ENCODE data around the gene COX6A1. TPM values are rescaled to one million over a fixed set of nuclear protein-coding genes. Genes with fewer than 3 reads are reported as not detected.

COX6A1 gene
- total and polyA plus RNA-seq, 2 donors (not counting 1 experiment from before 2014, with no cell fraction given): 137 to 484 TPM

- POLR2A ChIA-PET: interaction anchor here (0.5 kb wide), 1 partner anchor 1317 kb away, joined by 4 read pairs; no protein-coding TSS in a partner anchor
Measured at GRCh38 chr12:120417917-120418580, 19.9 kb upstream of the COX6A1 start.

More at GRCh38 chr12:120417917-120418580, 19.9 kb upstream of the COX6A1 start:
- Histone ChIP-seq H3K4me2 (replicated peaks; ENCODE audit: low read depth, low read length, poor library complexity, severe bottlenecking) (no peak overlapping the region), H3K27ac (ENCODE audit: low read length in 2 of 2) (no peak overlapping the region), H3K9me3 (ENCODE audit: control extremely low read depth in 1 of 3, control insufficient read depth in 2 of 3, insufficient read depth in 1 of 3, low read length in 2 of 3) (no peaks in the 10 kb centered on the region), H3K79me2 (ENCODE audit: control insufficient read depth, insufficient read depth, low read length) (no peaks in the 10 kb centered on the region), H3K4me3 (ENCODE audit: control extremely low read depth in 1 of 5, extremely low read depth in 1 of 5, insufficient read depth in 1 of 5, low read depth in 2 of 5, low read length in 4 of 5) (no peak overlapping the region), H2AFZ (ENCODE audit: insufficient read depth, low read depth, low read length, poor library complexity, severe bottlenecking) (no peak overlapping the region), H3K36me3 (replicated peaks in 1 of 2; ENCODE audit: control extremely low read depth in 1 of 2, control insufficient read depth in 1 of 2, extremely low read depth in 1 of 2, insufficient read depth in 2 of 2, low read length in 1 of 2) (no peaks in the 10 kb centered on the region), H3K9ac (ENCODE audit: low read length) (no peak overlapping the region), H3K4me1 (ENCODE audit: control insufficient read depth in 2 of 2, insufficient read depth in 2 of 2, low read length in 2 of 2) (no peaks in the 10 kb centered on the region), H4K20me1 (ENCODE audit: control insufficient read depth, insufficient read depth, low read length, poor library complexity, severe bottlenecking) (no peaks in the 10 kb centered on the region), H3K27me3 (replicated peaks in 1 of 4; ENCODE audit: control extremely low read depth in 1 of 4, control insufficient read depth in 3 of 4, insufficient read depth in 4 of 4, low read length in 3 of 4) (peaks cover 0 to 6% (median 1%) of the 10 kb centered on the region in 4 experiments)
- TF ChIP-seq EZH2 (IDR thresholded peaks at IDR 0.05; ENCODE audit: borderline replicate concordance, insufficient read depth, low read depth, low read length, poor library complexity, severe bottlenecking) (no peak), CTCF (IDR thresholded peaks at IDR 0.05) (no peak)
- DNase-seq (no peak), ATAC-seq (ENCODE audit: low read depth) (no peak)
- no peaks in the 10 kb centered on the region for H3K4me1 Mint-ChIP-seq
- intact Hi-C loops (cut with micrococcal nuclease): no loop called here
- WGBS (ENCODE audit: insufficient coverage): 100% methylated on average over 2 of the region's 4 CpGs
- no peaks in the 10 kb centered on the region for H3K9me3 Mint-ChIP-seq (ENCODE audit: insufficient read depth)
- no peak overlapping the region for H3K4me3 Mint-ChIP-seq
- CTCF ChIA-PET: interaction anchor here (1.0 kb wide), 1 partner anchor 12 kb away, joined by 4 read pairs; no protein-coding TSS in a partner anchor
- no peak overlapping the region for H3K27ac Mint-ChIP-seq
- H3K27me3 Mint-ChIP-seq: peaks cover 23% of the 10 kb centered on the region

Measured in B cell (primary cell).